Right hindlimb (tissue), 1 donor: ENCODE data around the gene DLG1.

Experiments
- DNase-seq: peaks from one replicate; pipeline ENCODE4 v3.0.0-alpha.2; 2018

The DLG1 gene

DNA sequence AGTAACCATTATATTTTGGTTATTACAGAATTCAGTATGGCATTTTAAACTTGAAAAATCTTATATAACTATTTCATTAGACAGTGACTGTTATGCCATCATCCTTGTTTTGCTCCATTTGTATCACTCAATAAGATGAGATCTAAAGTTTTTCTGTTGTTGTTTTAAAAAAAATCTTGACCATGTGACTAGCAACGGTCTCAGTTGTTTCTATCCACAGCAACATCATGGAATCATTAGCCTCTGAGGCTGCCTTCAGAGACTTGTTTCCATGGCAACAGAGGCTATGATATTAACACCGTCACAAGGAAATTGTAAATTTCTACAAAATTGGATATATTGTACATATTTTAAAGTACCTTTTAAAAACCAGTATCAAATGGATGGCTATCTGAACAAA lies 129.8 kb downstream of the DLG1 start:
- DNase-seq: peak; percentile 52

DNA sequence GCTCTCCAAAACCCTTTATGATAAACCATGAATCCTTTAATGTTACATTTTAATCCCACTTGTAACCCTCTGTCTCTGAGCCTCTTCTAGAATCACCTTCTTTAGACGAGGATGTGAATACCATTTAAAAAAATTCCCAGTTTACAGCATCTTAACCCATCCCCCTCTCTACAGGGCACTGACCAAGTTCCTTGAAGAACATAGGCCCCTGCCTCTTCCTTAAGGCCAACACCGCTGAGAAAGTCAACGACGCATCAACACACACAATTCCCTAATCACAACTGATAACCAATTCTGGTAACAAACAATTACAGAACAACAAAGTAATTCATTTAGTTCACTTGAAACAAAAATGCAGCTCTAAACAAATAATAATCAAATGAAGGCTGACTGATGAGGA lies 130.3 kb downstream of the DLG1 start:
- DNase-seq: no peak

DNA sequence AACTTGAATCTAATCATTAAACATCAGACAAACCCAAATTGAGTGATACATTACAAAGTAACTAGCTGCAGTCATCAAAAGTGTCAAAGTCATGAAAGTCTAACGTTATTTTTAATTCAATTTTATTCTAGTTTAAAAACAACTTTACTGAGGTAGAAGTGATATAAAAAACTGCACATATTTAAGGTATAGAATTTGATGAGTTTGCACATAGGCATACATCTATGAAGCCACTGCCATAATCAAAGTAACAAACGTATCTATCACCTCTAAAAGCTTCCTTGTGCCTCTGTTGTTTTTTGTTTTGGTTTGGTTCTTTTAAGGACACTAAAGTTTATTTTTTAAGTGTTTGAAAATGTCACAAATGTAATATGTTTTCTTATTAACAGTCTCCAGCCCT lies 130.9 kb downstream of the DLG1 start:
- DNase-seq: no peak

DNA sequence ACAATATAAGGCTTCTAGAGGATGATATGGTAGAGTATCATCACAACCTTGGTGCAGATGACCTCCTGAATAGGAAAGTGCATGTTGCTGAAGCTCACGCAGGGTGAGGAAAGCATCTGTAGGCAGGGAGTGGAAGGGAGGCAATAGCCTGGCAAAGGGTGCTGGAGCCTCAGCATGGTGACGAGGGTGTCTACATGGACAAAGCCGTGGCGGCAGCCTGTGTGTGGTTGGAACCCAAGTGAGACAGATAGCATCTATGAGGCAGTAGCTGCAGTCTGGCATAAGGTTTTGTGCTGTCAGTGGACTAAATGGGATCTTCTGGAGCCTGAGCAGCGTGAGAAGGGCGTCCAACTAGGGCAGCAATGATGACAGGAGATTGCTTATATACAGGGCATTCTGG lies 132.5 kb downstream of the DLG1 start:
- DNase-seq: no peak

DNA sequence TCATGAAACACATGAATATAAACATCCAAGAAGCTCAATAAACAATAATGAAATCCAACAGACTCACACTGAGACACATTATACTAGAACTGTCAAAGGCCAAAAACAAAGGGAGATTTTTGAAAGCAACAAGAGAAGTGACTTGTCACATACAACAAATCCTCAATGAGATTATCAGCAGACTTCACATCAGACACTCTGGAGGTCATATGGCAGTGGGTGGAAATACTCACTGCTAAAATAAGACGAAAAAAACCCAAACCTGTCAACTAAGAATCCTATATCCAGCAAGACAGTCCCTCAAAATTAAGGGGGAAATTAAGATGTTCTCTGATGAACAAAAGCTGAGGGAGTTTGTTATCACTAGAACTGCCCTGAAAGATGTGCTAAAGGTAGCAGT lies 143.4 kb downstream of the DLG1 start:
- no peak for DNase-seq

DNA sequence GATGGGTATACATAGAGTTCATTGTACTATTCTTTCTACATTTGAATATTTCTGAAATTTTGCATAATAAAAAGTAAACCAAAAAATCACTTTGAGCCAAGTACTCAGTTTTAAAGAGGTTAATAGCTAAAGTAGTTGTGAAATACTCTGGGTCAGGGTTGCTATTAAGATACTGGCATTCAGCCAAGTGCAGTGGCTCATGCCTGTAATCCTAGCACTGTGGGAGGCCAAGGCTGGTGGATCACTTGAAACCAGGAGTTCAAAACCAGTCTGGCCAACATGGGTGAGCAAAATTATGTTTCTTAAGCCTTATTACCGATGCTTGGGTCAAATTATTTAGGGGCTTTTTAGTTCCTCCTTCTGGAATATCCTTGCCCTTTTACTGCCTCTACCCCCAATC lies 146.8 kb downstream of the DLG1 start:
- DNase-seq: no peak

DNA sequence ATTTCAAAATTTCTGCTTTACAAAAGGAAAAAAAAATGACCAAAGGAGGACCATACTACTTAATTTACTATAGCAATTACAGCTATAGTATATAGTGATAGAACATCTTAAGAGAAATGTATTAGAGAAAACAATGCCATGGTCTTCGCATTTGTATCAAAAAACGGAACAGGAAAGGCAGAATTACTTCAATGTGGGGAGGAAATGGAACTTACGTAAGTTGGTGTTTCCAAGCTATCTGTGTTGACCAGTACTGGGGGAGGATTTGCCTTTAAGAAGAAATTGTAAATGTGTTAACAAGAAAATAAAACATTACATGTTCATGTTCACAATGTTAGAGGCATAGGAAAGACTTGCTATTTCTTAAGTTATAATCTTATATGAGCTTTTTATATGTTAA lies 148.9 kb downstream of the DLG1 start:
- no peak for DNase-seq

DNA sequence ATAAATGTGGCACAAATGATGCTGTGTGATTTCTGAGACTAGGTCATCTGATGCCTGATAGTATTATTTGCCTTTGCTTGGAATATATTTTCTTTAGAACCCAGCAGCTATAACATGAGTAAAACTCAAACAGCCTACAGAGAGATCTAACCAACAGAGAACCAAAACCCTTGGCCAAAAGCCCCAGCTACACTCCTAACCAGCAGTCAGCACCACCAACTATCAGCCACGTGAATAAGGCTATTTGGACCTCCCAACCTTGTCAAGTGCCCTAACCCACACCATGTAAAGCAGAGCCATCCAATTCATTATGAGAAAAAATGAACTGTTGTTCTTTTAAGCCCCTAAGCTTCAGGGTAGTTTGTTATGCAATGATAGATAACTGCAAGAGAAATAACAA lies 154.2 kb downstream of the DLG1 start:
- no peak for DNase-seq

DNA sequence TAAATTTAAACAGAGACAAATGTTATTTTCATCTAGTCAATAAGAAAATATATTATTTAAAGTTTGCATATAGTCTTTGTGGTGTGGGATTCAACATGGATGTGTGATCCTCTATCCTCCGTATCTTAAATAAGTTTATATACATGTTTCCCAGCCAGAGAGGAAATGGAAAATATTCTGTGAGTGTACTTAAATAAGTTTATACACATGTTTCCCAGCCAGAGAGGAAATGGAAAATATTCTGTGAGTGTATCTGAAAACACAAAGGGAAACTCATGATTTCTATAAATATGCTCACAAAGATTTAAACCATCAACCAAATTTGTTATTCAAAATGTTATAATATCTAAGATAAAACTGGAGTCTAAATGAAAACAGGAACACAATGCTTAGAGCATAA lies 158.8 kb downstream of the DLG1 start:
- DNase-seq: no peak

DNA sequence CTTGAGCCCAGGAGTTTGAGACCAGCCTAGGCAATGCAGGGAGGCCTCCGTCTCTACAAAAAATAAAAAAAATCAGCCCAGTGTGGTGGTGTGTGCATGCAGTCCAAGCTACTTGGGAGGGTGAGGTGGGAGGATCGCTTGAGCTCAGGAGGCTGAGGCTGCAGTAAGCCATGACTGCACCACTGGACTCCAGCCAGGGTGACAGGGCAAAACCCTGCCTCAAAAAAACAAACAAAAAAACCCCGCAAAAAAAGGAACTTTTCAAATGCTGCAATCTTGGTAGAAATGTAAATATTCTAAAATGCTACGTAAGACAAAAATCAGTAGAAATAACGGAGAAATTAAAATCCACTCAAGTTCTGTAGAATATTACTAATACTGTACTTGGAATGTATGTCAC lies 160.7 kb downstream of the DLG1 start:
- DNase-seq: no peak

DNA sequence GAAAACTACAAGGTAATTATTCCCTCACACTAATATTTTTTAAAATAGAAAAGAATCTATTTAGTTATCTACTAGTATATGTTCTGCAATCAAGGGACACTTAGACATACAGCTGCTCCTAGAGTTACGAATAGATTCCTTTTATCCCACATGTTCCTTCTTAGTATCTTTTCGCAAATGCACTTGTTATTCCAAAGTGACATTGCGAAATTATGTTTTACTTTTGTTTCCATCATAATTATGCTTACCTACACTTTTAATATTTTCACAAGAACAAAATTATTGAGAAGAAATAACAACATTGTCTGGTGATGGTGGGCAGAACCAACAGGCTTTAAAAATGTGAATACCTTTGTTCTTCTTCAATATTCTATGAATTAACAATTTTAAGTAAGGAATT lies 161.7 kb downstream of the DLG1 start:
- DNase-seq: no peak

DNA sequence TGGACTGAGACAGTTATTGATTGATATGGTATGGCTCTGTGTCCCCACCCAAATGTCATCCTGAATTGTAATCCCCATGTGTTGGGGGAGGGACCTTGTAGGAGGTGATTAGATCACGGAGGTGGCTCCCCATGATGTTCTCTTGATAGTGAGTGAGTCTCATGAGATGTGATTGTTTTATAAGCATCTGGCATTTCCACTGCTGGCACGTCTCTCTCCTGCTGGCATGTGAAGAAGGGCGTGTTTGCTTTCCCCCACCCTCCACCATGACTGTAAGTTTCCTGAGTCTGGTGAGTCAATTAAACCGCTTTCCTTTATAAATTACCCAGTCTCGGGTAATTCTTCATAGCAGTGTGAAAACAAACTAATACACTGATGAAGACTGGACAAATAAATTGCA lies 163.2 kb downstream of the DLG1 start:
- DNase-seq: no peak

DNA sequence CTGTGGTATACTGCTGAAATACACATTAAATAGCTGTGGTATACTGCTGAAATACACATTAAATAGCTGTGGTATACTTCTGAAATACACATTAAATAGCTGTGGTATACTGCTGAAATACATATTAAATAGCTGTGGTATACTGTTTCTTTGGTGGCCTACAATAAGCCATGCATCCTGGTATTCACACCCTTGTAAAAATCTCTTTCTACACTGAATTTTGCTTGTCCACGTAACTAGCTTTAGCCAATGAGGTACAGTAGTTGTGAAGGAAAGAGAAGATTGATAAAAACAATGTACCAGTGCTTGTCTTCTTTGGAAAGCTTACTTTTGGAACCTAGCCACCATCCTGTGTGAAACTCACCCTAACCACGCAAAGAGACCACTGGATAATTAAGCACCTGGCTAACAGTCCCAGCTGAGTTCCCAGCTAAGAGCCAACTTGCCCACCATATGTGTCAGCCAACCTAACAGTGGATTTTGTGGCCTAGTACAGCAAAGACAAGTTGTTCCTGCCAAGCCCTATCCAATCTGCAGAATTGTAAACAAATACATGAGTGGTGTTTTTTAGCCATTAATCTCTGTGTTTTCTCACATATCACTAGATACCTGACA lies 165.4 kb downstream of the DLG1 start:
- no peak for DNase-seq

DNA sequence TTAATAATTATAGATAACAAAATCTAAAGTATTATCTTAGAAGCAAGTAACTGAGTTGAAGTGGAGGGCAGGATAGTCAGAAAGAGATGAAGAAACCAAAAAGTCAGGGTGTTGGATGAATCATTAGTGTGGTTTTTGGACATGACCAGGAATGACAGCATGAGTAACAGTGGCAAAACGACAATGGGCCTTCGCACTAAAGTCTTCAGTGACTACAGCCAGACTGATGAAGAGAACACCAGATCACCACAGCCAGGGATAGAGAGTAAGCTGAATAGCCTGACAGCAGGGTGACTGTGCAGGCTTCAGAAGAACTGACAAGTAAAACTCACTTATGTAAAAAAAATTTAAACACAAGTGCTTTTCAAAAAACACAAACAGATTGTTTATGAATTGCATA lies 172.8 kb downstream of the DLG1 start:
- no peak for DNase-seq

DNA sequence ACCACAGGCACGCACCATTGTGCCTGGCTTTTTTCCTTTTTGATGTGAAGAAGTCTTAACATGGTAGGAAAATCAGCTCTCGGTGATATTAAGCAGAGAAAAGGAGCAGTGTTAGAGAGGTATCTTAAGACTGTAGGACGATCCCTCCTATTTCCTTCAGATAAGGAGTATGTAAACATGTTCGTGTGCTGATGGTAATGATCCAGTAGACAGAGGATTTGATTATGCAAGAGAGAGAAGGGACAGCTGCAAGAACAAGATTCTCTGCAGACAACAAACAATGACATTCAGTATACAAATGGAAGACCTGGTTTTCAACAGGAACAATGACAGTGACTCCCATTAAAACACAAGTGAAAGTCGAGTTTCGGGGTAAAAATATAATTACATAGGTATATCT lies 173.7 kb downstream of the DLG1 start:
- DNase-seq: no peak

DNA sequence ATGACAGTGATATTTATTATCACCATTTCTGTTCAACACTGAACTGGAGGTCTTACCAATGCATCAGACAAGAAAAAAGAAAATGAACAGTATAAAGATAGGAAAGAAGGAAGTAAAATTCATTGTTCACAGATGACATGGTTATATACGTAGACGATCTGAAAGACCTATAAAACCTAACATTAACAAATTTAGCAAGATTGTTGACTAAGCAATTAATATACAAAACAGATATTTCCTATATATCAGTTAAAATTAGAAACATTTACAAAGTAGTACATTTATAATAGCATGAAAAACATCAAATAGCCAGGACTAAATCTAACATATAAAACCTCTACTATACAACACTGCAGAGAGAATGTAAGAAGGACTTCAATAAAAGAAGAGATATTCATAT lies 176.0 kb downstream of the DLG1 start:
- DNase-seq: no peak

DNA sequence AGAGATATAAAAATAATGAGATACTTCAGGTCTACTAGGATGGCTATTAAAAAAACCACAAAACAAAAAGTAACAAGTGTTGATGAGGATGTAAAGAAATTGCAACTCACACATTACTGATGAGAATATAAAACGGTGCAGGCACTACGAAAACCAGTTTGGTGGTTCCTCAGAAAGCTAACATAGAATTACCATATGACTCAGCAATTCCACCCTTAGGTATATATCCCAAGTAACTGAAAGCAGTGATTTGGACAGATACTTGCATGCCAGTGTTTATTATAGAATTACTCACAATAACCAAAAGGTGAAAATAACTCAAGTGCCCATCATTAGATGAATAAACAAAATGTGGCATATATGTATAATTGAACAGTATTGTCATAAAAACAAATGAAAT lies 181.3 kb downstream of the DLG1 start:
- DNase-seq: no peak

DNA sequence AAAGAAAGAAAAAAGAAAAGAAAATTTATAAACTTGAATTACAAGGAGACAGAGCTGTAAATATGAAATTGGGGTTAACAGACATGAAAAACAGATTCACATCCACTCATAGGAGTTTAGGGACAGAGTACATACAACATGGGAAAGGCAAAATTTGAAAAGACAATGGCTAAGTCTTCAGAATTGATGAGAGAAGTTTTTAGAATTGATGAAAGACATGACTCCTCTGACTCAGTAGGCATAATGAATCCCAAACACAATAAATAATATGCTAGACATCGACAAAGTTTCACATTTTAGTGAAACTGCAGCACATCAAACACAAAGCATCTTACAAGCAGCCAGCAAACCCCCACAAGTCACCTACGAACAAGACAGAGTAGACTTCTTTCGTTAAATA lies 184.4 kb downstream of the DLG1 start:
- no peak for DNase-seq

DNA sequence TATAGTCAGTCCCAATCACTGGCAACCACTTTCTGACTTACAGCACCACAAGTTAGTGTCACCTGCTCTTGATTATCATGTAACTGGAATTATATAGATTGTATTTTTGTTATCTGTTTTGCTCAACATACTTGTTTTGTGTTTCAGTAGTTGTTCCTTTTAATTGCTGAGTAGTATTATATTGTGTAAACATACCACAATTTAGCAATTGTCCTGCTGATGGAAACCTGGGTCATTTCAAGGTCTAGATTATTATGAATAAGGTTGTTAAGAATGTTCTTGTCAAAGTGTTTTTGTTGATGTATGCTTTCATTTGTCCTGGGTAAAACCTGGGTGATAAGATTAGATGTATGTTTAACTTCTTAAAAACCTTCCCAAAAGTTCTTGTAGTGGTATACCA lies 186.7 kb downstream of the DLG1 start:
- no peak for DNase-seq

DNA sequence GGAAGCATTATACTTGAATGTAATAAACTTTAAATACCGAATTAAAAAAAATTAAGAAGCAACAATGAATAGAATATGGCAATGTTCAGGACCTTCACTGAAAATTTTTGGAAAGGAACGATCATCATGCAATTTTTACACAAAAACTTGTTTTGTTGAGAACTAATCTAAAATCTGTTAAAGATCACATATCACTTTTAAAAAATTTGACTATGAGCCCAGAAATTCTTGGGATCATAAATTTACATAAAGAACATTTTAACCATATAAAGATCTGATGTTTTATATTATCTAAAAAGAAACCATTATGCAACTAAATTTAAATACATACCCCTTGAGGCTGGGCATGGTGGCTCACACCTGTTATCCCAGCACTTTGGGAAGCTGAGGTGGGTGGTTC lies 192.6 kb downstream of the DLG1 start:
- no peak for DNase-seq

DNA sequence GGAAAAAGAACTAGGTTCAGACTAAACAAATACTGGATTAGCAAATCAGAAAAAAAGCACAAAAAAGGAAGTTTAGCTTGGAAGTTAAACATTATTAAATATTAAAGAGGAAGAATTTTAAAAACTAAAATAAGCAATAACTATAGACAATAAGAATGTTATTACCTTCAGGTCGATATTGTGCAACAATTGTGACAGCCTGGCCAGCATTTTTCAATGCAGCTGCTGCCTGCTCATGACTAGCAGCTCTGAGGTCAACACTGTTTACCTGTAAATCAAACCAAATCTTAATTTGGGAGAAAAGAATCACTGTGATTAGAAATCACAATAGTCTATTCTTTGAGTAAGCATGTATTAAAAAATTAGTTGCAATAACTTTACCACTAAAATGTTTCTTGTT lies 193.7 kb downstream of the DLG1 start:
- no peak for DNase-seq

DNA sequence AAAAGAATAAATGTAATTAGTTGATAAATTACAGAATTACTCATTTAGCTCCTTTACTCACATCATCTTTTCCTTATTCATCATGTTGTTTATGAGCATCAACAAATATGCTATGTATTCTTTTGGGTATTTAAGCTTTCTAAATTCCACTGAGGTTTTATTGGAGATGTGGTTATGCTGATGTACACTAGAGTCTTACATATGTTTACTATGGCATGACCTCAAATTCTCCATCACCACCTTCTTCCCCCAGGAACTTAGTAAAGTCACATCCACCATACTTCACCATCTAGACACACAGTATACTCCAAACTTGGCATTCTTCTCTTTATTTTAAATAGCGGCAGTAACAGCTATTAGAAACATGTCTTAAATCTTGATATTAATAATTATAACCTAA lies 194.6 kb downstream of the DLG1 start:
- no peak for DNase-seq

DNA sequence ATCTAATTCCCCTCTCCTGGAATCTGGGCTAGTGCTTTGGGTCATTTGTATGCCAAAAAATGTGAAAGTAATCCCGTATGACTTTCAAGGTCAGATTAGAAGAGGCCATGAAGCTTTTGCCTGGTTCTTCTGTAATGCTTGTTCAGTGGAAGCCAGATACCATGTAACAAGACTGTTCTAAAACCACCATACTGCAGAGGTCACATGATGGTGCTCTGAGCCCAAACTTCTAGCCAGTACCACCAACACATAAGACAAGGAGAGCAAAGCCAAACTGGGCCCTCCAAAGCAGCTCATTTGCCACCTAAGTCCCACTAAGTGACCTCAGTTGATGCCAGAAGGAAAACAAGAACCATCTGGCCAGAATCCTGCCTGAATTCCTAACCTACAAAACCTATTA lies 204.5 kb downstream of the DLG1 start:
- DNase-seq: no peak

DNA sequence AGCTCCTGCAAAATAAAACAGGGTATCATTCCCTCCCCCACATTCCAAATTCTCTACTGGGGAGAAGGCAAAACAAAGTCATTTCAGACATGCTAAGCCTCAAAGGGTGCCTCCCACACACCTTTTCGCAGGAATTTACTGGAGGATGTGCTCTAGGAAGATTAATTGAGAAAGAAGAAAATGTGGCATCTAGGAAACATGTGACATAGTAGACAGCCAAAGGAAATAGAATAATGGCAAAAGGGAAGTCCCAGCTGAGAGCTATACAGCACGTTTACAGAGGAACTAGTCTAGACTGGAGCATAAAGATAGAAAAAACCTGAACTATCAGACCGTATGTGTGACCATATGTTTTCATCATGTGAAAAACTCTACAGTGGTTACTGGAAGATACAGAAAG lies 210.0 kb downstream of the DLG1 start:
- DNase-seq: no peak

DNA sequence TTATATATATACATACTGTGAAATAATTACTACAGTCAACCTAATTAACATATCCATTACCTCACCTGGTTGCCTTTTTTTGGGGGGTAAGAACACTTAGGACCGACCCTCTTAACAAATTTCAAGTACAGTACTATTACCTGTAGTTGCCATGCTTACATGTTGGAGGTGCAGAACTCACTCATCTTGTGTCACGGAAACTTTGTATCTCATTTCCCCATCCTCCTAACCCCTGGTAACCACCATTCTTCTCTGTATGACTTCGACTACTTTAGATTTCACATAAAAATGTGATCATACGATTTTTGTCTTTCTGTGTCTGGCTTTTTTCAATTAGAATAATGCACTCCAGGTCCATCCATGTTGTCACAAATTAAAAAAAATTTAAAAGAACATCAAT lies 213.3 kb downstream of the DLG1 start:
- DNase-seq: no peak

DNA sequence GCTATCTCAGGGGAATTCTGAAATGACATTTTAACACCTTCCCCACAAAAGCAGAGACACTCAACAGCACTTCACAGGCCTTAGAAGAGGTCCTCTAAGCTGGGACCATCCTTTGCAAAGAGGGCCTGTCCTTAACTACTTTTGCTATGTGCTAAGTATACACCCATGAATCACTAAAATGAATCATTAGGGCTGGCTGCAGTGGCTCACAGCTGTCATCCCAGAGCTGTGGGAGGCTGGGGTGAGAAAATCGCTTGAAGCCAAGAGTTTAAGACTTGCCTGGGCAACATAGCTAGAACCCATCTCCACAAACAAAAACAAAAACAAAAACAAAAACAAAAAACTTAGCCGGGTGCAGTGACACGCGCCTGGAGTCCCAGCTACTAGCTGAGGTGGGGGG lies 214.9 kb downstream of the DLG1 start:
- no peak for DNase-seq
